Activated CD8-positive, alpha-beta memory T cell treated with anti-CD3 and anti-CD28 coated beads, Interleukin-2, amount 50 U/mL, for 4 hours (primary cell): Measurements from ENCODE around the gene APCDD1L.

Source experiments
- DNase-seq: peaks from one replicate; pipeline ENCODE4 v3.0.0-alpha.2; 2020

Gene APCDD1L

GRCh38 chr20:58515233-58516212 lies at the start of gene APCDD1L:
Gene APCDD1L (minus strand): TSS chr20:58515399. CDS start chr20:58514707, 692 bp downstream.
- no peak for DNase-seq

- no peak for DNase-seq
These were observed 44.1 kb upstream of the APCDD1L start for GRCh38 chr20:58559368-58559729.

- DNase-seq, result no peak
These were observed 43.5 kb upstream of the APCDD1L start for GRCh38 chr20:58558486-58559367.

GRCh38 chr20:58557733-58558342 lies 42.6 kb upstream of the APCDD1L start:
- no peak for DNase-seq

GRCh38 chr20:58556961-58557360 lies 41.8 kb upstream of the APCDD1L start:
- DNase-seq, result no peak

- DNase-seq, result no peak
These were observed 40.0 kb upstream of the APCDD1L start for GRCh38 chr20:58555078-58555765.

- no peak for DNase-seq
These were observed 39.3 kb upstream of the APCDD1L start for GRCh38 chr20:58554541-58554940.

GRCh38 chr20:58553841-58554240 lies 38.6 kb upstream of the APCDD1L start:
- DNase-seq, result no peak

- no peak for DNase-seq
These were observed 38.0 kb upstream of the APCDD1L start for GRCh38 chr20:58553166-58553696.

GRCh38 chr20:58552366-58552934 lies 37.3 kb upstream of the APCDD1L start:
- no peak for DNase-seq

GRCh38 chr20:58551631-58552030 lies 36.4 kb upstream of the APCDD1L start:
- DNase-seq, result no peak

- DNase-seq, result no peak
These were observed 35.3 kb upstream of the APCDD1L start for GRCh38 chr20:58550275-58551059.

GRCh38 chr20:58549231-58550209 lies 34.3 kb upstream of the APCDD1L start:
- DNase-seq, result no peak

- DNase-seq, result no peak
These were observed 32.6 kb upstream of the APCDD1L start for GRCh38 chr20:58547623-58548475.

GRCh38 chr20:58546756-58547622 lies 31.8 kb upstream of the APCDD1L start:
- DNase-seq, result no peak

GRCh38 chr20:58546416-58546711 lies 31.2 kb upstream of the APCDD1L start:
- no peak for DNase-seq

- DNase-seq, result no peak
These were observed 30.6 kb upstream of the APCDD1L start for GRCh38 chr20:58545565-58546415.
